DMS153 treated with DMSO at 0.1 percent for 48 hours (cell line): ENCODE data around the gene CYP4A22.
"Not testable (repeated sequence)": the region's sequence is repeated elsewhere in the genome, so short reads cannot be mapped to it uniquely, and the experiment has no call there.

Source experiments
- DNase-seq: peaks from one replicate; lab custom pipeline; 2025; ENCODE audit not compliant: unreplicated experiment; lab: John Stamatoyannopoulos, UW

CYP4A22 gene

DNA sequence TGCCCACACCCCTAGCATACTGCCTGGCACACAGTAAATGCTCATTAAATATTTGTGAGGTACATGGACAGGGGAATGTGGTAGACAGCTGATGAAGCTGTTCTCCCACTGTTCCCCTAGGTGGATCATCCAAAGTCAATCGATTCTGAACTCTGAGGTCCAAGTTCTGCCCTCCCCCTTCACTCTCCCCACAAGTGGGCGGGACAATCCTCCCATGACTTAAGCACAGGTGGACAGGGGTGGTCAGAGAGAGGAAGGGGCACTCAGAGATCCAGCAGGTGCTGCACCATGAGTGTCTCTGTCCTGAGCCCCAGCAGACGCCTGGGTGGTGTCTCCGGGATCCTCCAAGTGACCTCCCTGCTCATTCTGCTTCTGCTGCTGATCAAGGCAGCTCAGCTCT lies at the start of gene CYP4A22:
TSS of gene CYP4A22 (plus strand) at position 244 of the 400 bp plus-strand sequence. CDS start at position 289, 45 bp downstream.
- DNase-seq, result no peak

DNA sequence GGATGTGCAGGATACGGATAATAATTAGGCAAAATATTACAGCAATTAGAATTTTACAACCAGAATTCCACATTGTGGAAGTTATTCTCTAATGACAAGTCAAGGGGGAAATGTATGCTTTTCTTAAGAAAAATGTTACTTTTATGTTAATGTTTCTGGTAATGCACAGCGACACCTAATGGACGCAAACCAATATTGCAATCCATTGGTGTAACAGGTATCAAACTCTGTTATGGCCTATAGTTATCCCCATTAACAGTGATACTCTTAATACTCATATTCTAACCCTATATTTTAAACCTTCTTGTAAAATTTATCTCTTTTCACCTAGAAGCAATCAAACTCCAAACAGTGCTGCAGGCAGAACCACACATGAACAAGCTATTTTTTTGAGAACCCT lies 47.9 kb upstream of the CYP4A22 start:
- peak; percentile 10 for DNase-seq

- DNase-seq, result not testable (repeated sequence)
Observed at GRCh38 chr1:47091476-47091875, 45.8 kb upstream of the CYP4A22 start.

DNA sequence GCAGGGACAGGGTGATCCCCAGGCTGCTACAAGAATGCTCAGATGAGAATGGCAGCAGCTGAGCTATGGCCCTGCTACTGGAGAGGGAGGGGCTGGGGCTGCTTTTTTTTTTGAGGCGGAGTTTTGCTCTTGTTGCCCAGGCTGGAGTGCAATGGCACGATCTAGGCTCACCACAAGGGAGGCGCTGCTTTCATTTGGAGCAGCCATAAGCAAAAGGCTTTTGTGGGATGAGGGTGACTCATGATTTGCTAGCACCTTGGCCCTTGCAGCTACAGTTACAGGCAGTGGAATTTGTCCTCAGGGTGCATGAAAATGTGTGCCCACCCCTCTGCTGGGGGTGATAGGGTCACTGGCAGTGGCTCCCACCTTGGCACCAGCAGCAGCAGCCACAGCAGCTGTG lies 32.4 kb upstream of the CYP4A22 start:
- no peak for DNase-seq

- DNase-seq, result no peak
Observed at GRCh38 chr1:47106792-47107191, 30.4 kb upstream of the CYP4A22 start.

- not testable (repeated sequence) for DNase-seq
Observed at GRCh38 chr1:47107851-47108574, 29.2 kb upstream of the CYP4A22 start.

GRCh38 chr1:47109482-47109881 lies 27.8 kb upstream of the CYP4A22 start:
- DNase-seq, result not testable (repeated sequence)

- DNase-seq, result no peak
Observed at GRCh38 chr1:47113178-47113577, 24.1 kb upstream of the CYP4A22 start.

DNA sequence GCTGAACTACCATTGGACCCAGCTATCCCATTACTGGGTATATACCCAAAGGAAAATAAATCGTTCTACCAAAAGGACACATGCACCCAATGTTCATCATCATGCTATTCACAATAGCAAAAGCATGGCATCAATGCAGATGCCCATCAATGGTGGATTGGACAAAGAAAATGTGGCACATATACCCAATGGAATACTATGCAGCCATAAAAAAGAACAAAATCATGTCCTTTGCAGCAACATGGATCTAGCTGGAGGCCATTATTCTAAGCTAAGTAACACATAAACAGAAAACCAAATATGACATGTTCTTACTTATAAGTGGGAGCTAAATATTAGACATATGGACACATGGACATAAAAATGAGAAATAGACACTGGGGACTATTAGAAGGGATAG lies 16.2 kb upstream of the CYP4A22 start:
- not testable (repeated sequence) for DNase-seq

DNA sequence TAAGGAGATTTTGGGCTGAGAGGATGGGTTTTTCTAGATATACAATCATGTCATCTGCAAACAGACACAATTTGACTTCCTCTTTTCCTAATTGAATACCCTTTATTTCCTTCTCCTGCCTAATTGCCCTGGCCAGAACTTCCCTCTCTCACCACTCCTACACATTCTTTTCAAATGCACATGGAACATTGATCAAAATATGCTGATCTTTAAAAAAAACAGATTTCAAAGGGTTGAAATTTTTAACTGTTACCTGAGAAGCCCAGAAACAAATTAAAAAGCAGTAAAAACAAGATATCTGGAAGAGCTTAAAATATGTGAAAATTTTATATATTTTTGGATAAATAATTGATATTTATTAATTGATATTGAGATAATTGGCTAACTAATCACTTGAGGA lies 12.4 kb upstream of the CYP4A22 start:
- not testable (repeated sequence) for DNase-seq

GRCh38 chr1:47126997-47127396 lies 10.2 kb upstream of the CYP4A22 start:
- not testable (repeated sequence) for DNase-seq

GRCh38 chr1:47128221-47128620 lies 9.0 kb upstream of the CYP4A22 start:
- no peak for DNase-seq

- DNase-seq, result not testable (repeated sequence)
Observed at GRCh38 chr1:47128854-47129253, 8.4 kb upstream of the CYP4A22 start.

DNA sequence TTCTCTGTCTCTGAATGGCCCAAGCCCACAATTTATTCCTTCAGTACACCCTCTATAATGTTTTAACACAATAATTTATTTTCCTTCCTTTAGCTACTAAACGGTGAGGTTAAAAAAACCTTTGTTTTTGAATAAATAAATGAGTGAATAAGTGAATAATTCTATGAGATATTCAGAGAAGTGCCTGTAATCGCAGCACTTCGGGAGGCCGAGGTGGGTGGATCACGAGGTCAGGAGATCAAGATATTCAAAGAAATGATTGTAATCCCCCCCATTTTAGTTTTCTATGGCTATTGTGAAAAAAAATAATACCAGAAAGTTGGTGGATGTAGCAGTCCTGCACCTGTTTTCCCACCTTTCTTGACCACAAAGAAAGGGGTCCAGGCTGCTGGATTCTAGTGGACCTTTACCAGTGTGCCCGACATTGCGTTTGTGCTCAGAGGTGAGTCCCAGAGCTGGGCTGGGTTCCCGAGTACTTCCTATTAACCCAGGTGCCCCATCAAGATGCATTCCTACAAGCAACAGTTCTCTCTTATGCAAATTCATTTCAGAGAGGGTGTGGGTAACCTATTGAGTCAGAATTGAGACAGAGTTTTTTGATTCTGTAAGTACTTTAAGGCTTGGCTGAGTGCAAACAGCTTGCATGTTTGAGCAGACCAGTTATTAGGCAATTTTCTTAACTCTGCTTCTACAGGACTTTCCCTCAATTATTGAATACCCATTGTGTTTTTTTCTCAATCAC lies 7.6 kb upstream of the CYP4A22 start:
- not testable (repeated sequence) for DNase-seq

DNA sequence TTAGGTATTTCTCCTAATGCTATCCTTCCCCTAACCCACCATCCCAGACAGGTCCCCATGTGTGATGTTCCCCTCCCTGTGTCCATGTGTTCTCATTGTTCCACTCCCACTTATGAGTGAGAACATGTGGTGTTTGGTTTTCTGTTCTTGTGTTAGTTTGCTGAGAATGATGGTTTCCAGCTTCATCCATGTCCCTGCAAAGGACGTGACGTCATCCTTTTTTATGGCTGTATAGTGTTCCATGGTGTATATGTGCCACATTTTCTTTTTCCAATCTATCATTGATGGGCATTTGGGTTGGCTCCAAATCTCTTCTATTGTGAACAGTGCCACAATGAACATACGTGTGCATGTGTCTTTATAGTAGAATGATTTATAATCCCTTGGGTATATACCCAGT lies 4.6 kb upstream of the CYP4A22 start:
- not testable (repeated sequence) for DNase-seq

DNA sequence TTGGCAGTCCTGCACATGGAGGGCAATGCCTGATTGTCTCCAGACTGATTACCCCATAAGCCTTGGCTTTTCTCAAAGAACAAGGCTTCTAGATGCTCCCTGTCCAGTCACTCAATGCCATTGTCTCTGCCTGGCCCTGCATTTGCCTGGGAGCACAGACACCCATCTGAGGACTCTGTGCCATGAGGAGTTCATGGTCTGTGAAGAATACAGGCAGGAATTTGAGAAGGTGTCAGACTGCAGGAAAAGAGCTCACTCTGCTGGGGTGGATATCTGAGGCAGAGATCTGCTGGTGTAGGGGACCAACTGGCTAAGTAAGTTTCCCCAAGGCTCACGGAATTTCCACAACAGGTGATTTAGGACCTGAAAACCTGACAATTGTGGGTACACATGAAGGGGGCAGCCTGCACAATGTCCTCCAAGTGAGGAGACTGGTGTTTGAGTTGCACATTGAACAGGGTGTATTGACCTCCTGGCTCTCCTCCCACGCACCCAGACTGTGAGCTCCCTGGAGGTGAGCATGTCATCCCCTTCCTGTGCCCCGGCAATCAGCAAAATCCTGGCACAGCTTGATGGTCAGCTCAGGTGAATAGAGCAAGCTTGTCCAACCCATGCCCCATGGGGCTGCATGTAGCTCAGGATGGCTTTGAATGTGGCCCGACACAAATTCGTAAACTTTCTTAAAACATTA lies 829 bp downstream of the CYP4A22 start:
- no peak for DNase-seq

DNA sequence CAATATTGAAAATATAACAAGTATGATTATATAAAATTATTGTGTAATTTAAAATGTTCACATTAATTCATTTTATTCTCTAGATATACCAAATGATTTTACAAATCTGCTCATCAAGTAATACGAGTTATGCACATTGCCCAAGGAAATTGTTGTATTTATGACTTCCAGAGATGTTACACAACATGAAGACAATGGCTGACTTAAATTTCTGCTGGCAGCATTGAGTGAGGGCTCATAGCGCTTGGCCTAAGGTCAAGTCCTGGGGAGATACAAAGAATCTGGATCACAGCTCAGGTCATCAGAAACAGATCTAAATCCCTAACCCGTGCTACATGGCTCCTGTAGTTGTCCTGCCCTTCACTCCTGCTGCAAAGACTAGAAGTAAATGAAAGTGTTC lies 3.1 kb downstream of the CYP4A22 start:
- not testable (repeated sequence) for DNase-seq

GRCh38 chr1:47143654-47144053 lies 6.4 kb downstream of the CYP4A22 start:
- not testable (repeated sequence) for DNase-seq

DNA sequence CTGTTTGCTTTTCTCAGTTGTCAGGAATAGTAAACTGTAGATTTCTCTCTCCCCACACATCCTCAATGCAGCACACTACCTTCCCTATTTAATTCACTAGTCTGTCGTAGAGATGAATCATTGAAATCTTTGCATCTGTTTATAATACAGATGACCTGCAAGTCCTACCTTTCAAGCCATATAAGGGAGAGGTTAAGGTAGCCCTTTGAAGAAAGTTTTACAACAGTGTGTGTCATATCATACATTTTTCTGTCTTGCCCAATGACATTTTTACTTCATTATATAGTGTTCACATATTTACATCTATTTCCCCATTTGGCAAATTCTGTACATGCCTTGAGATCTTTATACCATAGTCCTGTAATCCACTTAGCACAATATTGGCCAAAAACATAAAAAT lies 9.3 kb downstream of the CYP4A22 start:
- DNase-seq, result not testable (repeated sequence)

DNA sequence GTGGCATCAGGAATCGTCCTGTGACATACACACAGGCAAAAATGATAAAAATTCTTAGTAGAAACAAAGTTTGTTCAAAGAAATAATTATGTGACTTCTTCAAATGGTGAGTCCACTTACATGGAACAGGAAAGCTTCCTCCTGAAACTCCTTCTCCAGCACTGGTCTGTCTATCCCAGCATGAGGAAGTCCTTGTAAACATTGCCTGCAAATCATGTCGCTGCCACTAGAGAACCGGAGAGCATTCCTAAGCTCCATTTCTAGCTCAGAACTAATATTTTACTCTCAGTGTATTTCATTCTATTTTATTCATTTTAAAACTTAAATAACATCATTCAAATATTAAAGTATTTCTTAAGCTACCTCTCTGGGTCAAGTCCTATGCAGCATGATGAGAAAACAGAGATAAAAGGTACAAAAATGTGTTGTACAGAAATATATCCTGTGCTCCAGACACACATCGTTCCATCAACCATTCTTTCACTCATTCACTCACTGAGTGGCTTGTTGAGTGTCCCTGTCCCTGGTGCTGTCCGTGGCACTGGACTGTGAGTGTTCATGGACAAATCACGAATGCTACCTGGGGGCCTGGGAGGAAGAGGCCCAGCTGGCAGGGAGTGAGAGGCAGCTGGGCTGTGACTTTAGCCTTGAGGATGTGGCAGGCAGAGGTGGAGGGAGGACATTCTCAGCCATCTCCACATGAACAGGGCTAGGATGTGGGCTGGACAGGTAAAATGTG lies 10.0 kb downstream of the CYP4A22 start:
- no peak for DNase-seq

- DNase-seq, result not testable (repeated sequence)
Observed at GRCh38 chr1:47149162-47149561, 11.9 kb downstream of the CYP4A22 start.
